Smooth muscle cell (in vitro differentiated cells): ENCODE results near the gene FAM47C. TPM values are rescaled to one million over a fixed set of nuclear protein-coding genes. Genes with fewer than 3 reads are reported as not detected.
A peak's percentile ranks its signal among the peaks of the same experiment; 100 is the strongest.
"Not testable (repeated sequence)": the region's sequence is repeated elsewhere in the genome, so short reads cannot be mapped to it uniquely, and the experiment has no call there.

Source experiments
- DNase-seq: peaks from one replicate; lab custom pipeline; 2025; ENCODE audit not compliant: unreplicated experiment; lab: John Stamatoyannopoulos, UW
- H2AFZ ChIP-seq: fragments of 200-600 bp; sonication (generic); 2 replicates; pipeline ENCODE4 v1.6.0; 2016; ENCODE audit warnings: antibody characterized with exemption, low read depth, mild to moderate bottlenecking
- H3F3A ChIP-seq: fragments of 200-600 bp; sonication (generic); 2 replicates; pipeline ENCODE4 v1.6.0; 2017; ENCODE audit warnings: antibody characterized with exemption, low read depth
- H3K27ac ChIP-seq: fragments of 200-600 bp; sonication (generic); 2 replicates; pipeline ENCODE4 v1.5.1; 2016; ENCODE audit warnings: low read depth, mild to moderate bottlenecking
- H3K27me3 ChIP-seq: fragments of 200-600 bp; sonication (generic); 2 replicates; pipeline ENCODE4 v1.6.1; 2016; ENCODE audit warnings: low read depth, mild to moderate bottlenecking
- H3K36me3 ChIP-seq: fragments of 200-600 bp; sonication (generic); 2 replicates; pipeline ENCODE4 v1.5.1; 2016; ENCODE audit warnings: low read depth
- H3K4me1 ChIP-seq: fragments of 200-600 bp; sonication (generic); 2 replicates; pipeline ENCODE4 v1.5.1; 2016; ENCODE audit warnings: low read depth
- H3K4me2 ChIP-seq: fragments of 200-600 bp; sonication (generic); 2 replicates; pipeline ENCODE4 v1.6.0; 2016; ENCODE audit warnings: mild to moderate bottlenecking
- H3K4me3 ChIP-seq: fragments of 200-600 bp; sonication (generic); 2 replicates; pipeline ENCODE4 v1.5.1; 2016; ENCODE audit warnings: mild to moderate bottlenecking
- H3K79me2 ChIP-seq: fragments of 200-600 bp; sonication (generic); 2 replicates; pipeline ENCODE4 v1.6.0; 2016; ENCODE audit warnings: low read depth, mild to moderate bottlenecking
- H3K9ac ChIP-seq: fragments of 200-600 bp; sonication (generic); 2 replicates; pipeline ENCODE4 v1.6.0; 2016; ENCODE audit warnings: low read depth
- H3K9me3 ChIP-seq: fragments of 200-600 bp; sonication (generic); replicated peaks from 2 replicates; pipeline ENCODE4 v1.5.1; 2016; ENCODE audit warnings: low read depth
- H4K20me1 ChIP-seq: fragments of 200-600 bp; sonication (generic); 2 replicates; pipeline ENCODE4 v1.6.0; 2016; ENCODE audit warnings: low read depth
- WGBS: methylation state at CpG from one replicate; pipeline ENCODE4 v1.1.7; 2016; ENCODE audit warnings: low lambda C conversion rate; 5-methylcytosine and 5-hydroxymethylcytosine counted together
- polyA plus RNA-seq: library from polyadenylated mRNA; unstranded; fragments of >200 nt; fragmentation: Nextera tagmentation; extraction: Ambion mirVana; gene quantifications from 2 replicates; pipeline ENCODE4 v1.2.1, GENCODE V29; 2016
- total RNA-seq: library from RNA; depleted of rRNA; stranded (reverse); fragments of >200 nt; gene quantifications from 2 replicates; pipeline ENCODE4 v1.2.3, GENCODE V29; 2014
- TF ChIP-seq, protein P1 (sequence below): fragments of 200-600 bp; sonication (generic); IDR thresholded peaks from 2 replicates; pipeline ENCODE4 v1.5.1; 2017; ENCODE audit warnings: borderline replicate concordance, mild to moderate bottlenecking, antibody characterized with exemption; ENCODE audit not compliant: insufficient read depth, poor library complexity, severe bottlenecking

FAM47C gene
- total and polyA plus RNA-seq, 2 experiments from 2014 or later, result not detected

GRCh38 chrX:36985416-36986209, 22.6 kb upstream of the FAM47C start:
- H3F3A ChIP-seq, DNase-seq: not testable (repeated sequence)
- peak overlapping the region; percentile 83 for H3K4me2 ChIP-seq

GRCh38 chrX:36986231-36986630, 21.9 kb upstream of the FAM47C start:
- 16% methylated on average over 29 of the region's 34 CpGs for WGBS
- H3K9me3 ChIP-seq, result no peaks in the 10 kb centered on the region
- H3K27ac ChIP-seq, result no peak overlapping the region
- no peaks in the 10 kb centered on the region for H3K4me1 ChIP-seq
- no peak overlapping the region for H3K9ac ChIP-seq
- H3K79me2 ChIP-seq, result no peaks in the 10 kb centered on the region
- peaks cover 19% of the 10 kb centered on the region for H3K27me3 ChIP-seq
- TF ChIP-seq, protein P1, sequence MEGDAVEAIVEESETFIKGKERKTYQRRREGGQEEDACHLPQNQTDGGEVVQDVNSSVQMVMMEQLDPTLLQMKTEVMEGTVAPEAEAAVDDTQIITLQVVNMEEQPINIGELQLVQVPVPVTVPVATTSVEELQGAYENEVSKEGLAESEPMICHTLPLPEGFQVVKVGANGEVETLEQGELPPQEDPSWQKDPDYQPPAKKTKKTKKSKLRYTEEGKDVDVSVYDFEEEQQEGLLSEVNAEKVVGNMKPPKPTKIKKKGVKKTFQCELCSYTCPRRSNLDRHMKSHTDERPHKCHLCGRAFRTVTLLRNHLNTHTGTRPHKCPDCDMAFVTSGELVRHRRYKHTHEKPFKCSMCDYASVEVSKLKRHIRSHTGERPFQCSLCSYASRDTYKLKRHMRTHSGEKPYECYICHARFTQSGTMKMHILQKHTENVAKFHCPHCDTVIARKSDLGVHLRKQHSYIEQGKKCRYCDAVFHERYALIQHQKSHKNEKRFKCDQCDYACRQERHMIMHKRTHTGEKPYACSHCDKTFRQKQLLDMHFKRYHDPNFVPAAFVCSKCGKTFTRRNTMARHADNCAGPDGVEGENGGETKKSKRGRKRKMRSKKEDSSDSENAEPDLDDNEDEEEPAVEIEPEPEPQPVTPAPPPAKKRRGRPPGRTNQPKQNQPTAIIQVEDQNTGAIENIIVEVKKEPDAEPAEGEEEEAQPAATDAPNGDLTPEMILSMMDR, result no peak
- no peaks in the 10 kb centered on the region for H3F3A ChIP-seq
- no peaks in the 10 kb centered on the region for H3K36me3 ChIP-seq
- H3K4me2 ChIP-seq, result peak overlapping the region; percentile 83
- no peaks in the 10 kb centered on the region for H4K20me1 ChIP-seq
- DNase-seq, result no peak
- H3K4me3 ChIP-seq, result peak overlapping the region; percentile 46
- H2AFZ ChIP-seq, result no peak overlapping the region

More at GRCh38 chrX:36985416-36986209, 22.6 kb upstream of the FAM47C start:
- H3K36me3 ChIP-seq, H3K9me3 ChIP-seq, H4K20me1 ChIP-seq, H3K27ac ChIP-seq, H3K9ac ChIP-seq, H3K4me1 ChIP-seq, H3K79me2 ChIP-seq: not testable (repeated sequence)
- peak overlapping the region; percentile 77 for H2AFZ ChIP-seq
- H3K4me3 ChIP-seq, result peak overlapping the region; percentile 46
- TF ChIP-seq, protein P1, result peak; percentile 25
- WGBS, result 6% methylated on average over 57 of the region's 89 CpGs
- H3K27me3 ChIP-seq, result peaks cover 19% of the 10 kb centered on the region

DNA sequence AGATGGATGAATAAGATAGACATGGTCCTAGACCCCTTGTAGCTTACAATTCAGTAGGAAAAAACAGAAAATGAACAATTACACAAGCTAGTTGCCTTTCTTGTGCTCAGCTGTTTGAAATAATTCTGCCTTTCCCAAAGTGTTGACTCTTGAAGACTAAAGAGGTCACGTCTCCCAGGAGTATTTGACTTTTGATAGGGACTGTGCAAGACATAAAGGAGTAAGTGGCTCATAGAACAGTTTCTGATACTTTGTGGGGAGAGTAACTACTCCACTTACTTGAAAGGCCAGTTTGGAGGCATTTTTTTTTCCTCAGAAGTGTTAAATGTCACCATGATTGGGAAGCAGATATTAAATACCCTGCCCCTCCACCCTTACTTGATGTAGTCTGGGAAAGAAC, 21.0 kb upstream of the FAM47C start:
- not testable (repeated sequence) for H2AFZ ChIP-seq, H3F3A ChIP-seq, H3K27ac ChIP-seq, DNase-seq, H3K79me2 ChIP-seq, H3K4me1 ChIP-seq, H4K20me1 ChIP-seq, H3K36me3 ChIP-seq, H3K9me3 ChIP-seq, H3K4me2 ChIP-seq, H3K4me3 ChIP-seq, H3K9ac ChIP-seq
- peaks cover 19% of the 10 kb centered on the region for H3K27me3 ChIP-seq
- WGBS, result no CpG with 5 or more reads among the region's 1 CpG

DNA sequence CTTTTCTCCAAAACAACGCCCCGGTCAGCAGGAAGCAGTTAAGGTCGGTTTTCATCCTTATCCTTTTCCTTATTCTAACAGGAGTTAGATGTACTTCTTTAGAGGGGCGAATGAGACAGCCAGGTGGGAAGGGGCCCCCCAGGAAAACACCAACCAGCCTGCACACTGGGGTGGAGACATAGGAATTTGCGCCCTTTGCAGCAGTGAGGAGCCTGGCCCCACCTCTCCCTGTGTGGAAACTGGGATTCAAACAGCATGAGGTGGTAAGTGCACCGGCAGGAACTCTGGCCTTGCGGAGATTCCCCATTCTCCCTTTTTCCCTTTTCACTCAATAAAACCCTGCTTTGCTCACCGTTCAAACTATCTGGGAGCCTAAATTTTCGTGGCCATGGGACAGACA, 8.0 kb upstream of the FAM47C start:
- Histone ChIP-seq H3K36me3 (no peaks in the 10 kb centered on the region), H4K20me1 (no peaks in the 10 kb centered on the region), H3K27ac (no peak overlapping the region), H2AFZ (no peak overlapping the region), H3K79me2 (no peaks in the 10 kb centered on the region), H3K27me3 (no peaks in the 10 kb centered on the region), H3K4me2 (no peak overlapping the region), H3F3A (no peaks in the 10 kb centered on the region), H3K9ac (no peak overlapping the region), H3K9me3 (no peaks in the 10 kb centered on the region), H3K4me1 (no peaks in the 10 kb centered on the region), H3K4me3 (no peak overlapping the region)
- TF ChIP-seq, protein P1, result no peak
- no peak for DNase-seq
- 65% methylated on average over 9 of the region's 9 CpGs for WGBS
